ENCODE data around the gene IVL. TPM values are rescaled to one million over a fixed set of nuclear protein-coding genes. Genes with fewer than 3 reads are reported as not detected.

The IVL gene
- polyA plus RNA-seq, 1 of the 3 experiments (the other 2 are of a cell fraction), result 0.64 TPM

DNA sequence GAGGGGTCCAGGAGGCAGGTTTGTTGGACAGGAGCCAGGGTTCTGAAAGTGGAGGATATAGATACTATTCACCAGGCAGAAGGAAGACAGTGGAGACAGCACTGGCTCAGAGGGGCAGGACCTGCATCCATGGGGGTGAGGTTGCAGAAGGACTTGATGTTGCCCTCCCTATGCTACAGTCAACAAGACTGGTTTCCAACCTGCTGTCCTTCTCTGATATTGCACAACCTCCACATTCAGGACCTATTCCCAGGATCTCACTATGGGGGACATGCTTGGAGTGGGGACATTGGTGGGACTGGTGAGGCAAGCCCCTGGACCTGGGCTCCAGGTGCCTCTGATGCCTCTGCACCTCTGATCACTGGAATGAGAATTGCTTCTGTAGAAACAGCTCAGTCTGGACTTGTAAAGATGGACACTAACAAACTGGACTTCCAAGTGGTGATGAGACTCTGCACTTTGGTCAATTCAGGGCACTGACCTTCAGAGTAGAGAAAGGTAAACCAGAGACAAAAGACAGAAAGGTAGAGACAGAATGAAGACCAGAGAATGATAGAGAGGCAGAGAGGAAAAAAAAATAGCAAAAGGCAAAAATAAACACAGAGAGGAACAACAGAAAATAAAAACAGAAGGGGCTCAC, 28.7 kb upstream of the IVL start (continued):
- TF ChIP-seq, protein P1, sequence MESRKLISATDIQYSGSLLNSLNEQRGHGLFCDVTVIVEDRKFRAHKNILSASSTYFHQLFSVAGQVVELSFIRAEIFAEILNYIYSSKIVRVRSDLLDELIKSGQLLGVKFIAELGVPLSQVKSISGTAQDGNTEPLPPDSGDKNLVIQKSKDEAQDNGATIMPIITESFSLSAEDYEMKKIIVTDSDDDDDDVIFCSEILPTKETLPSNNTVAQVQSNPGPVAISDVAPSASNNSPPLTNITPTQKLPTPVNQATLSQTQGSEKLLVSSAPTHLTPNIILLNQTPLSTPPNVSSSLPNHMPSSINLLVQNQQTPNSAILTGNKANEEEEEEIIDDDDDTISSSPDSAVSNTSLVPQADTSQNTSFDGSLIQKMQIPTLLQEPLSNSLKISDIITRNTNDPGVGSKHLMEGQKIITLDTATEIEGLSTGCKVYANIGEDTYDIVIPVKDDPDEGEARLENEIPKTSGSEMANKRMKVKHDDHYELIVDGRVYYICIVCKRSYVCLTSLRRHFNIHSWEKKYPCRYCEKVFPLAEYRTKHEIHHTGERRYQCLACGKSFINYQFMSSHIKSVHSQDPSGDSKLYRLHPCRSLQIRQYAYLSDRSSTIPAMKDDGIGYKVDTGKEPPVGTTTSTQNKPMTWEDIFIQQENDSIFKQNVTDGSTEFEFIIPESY (IDR thresholded peaks at IDR 0.05; ENCODE audit: borderline replicate concordance, low read depth), result no peak
- TF ChIP-seq, protein P2, sequence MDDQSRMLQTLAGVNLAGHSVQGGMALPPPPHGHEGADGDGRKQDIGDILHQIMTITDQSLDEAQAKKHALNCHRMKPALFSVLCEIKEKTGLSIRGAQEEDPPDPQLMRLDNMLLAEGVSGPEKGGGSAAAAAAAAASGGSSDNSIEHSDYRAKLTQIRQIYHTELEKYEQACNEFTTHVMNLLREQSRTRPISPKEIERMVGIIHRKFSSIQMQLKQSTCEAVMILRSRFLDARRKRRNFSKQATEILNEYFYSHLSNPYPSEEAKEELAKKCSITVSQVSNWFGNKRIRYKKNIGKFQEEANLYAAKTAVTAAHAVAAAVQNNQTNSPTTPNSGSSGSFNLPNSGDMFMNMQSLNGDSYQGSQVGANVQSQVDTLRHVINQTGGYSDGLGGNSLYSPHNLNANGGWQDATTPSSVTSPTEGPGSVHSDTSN (IDR thresholded peaks at IDR 0.05), result no peak
- TF ChIP-seq EZH2phosphoT487 (IDR thresholded peaks at IDR 0.05; ENCODE audit: borderline replicate concordance, low read depth) (no peak), CHD2 (IDR thresholded peaks at IDR 0.05; ENCODE audit: low read length, partially characterized antibody) (no peak), NFIC (IDR thresholded peaks at IDR 0.05; ENCODE audit: borderline replicate concordance) (no peak)

DNA sequence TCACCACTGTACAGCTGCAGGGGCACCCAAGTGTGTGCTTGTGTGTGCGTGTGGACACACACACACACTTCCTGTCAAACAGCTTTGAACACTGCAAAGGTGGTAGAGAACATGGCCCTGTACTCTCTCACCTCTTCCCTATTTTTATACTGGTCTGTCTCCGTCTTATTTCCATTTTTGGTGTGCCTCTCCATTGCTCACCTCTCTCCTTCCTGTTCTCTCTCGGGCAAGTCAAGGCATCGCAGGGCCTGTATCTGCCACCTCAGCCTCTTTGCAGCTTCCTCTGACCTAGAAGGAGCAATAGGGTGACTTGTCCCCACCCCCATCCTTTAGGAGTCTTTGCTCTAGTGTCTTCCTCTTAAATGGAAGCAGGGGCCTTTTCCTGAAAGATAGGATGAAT, 28.0 kb upstream of the IVL start:
- no peak for DNase-seq
- TF ChIP-seq CHD2 (IDR thresholded peaks at IDR 0.05; ENCODE audit: low read length, partially characterized antibody) (no peak), NFIC (IDR thresholded peaks at IDR 0.05; ENCODE audit: borderline replicate concordance) (no peak), SMC3 (IDR thresholded peaks at IDR 0.05; ENCODE audit: low read depth, low read length) (no peak), MXI1 (IDR thresholded peaks at IDR 0.05; ENCODE audit: low read depth, low read length) (no peak)
- Histone ChIP-seq H3K4me3 (ENCODE audit: low read depth in 2 of 2, low read length in 1 of 2) (no peak overlapping the region), H3K9ac (no peak overlapping the region), H3F3A (replicated peaks; ENCODE audit: insufficient read depth) (peaks cover 9% of the 10 kb centered on the region), H3K27ac (ENCODE audit: low read depth in 2 of 2, low read length in 1 of 2) (no peak overlapping the region), H3K27me3 (ENCODE audit: insufficient read depth) (no peaks in the 10 kb centered on the region), H3K9me2 (no peaks in the 10 kb centered on the region), H3K9me3 (no peaks in the 10 kb centered on the region), H3K36me3 (replicated peaks in 1 of 2; ENCODE audit: control insufficient read depth in 1 of 2, insufficient read depth in 2 of 2, low read length in 1 of 2) (no peaks in the 10 kb centered on the region), H2AFZ (ENCODE audit: low read depth) (no peak overlapping the region), H4K20me1 (ENCODE audit: insufficient read depth) (no peaks in the 10 kb centered on the region), H3K79me2 (ENCODE audit: insufficient read depth) (no peaks in the 10 kb centered on the region), H3K4me1 (ENCODE audit: control insufficient read depth in 1 of 2, insufficient read depth in 2 of 2, low read depth in 1 of 2, low read length in 1 of 2) (peaks cover 0 to 14% of the 10 kb centered on the region in 2 experiments; a peak in 2 of 4 replicates), H3K4me2 (no peak overlapping the region)
- ChIA-PET CTCF (no interaction called here), POLR2A (no interaction called here)
- WGBS (ENCODE audit: low lambda C conversion rate), result 61% methylated on average over 4 of the region's 4 CpGs

DNA sequence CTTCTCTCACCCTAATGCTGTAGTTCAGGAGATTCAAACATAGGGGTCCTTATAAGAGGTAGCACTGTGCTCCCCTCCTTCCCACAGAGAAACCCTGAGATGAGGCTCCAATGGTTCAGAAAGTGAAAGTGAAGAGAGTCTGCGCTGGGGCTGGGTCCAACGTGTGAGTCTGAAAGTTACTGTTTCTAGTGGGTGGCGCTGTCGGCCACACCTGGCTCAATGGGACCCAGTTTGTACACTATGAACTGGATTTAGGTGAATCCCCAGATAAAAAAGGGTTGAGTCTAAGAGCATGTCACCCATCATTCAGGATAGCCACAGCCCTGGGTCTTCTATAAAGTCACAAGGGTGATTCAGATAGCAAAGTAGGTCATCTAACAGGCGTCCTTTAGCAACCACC, 27.4 kb upstream of the IVL start:
- Histone ChIP-seq H3K27ac (ENCODE audit: low read depth in 2 of 2, low read length in 1 of 2) (no peak overlapping the region), H3K9me2 (no peaks in the 10 kb centered on the region), H3K27me3 (ENCODE audit: insufficient read depth) (no peaks in the 10 kb centered on the region), H2AFZ (ENCODE audit: low read depth) (no peak overlapping the region), H4K20me1 (ENCODE audit: insufficient read depth) (no peaks in the 10 kb centered on the region), H3K36me3 (replicated peaks in 1 of 2; ENCODE audit: control insufficient read depth in 1 of 2, insufficient read depth in 2 of 2, low read length in 1 of 2) (no peaks in the 10 kb centered on the region), H3K4me3 (ENCODE audit: low read depth in 2 of 2, low read length in 1 of 2) (no peak overlapping the region), H3K9me3 (no peaks in the 10 kb centered on the region), H3K4me2 (no peak overlapping the region), H3K4me1 (ENCODE audit: control insufficient read depth in 1 of 2, insufficient read depth in 2 of 2, low read depth in 1 of 2, low read length in 1 of 2) (peaks cover 0 to 19% of the 10 kb centered on the region in 2 experiments; a peak in 2 of 4 replicates), H3F3A (replicated peaks; ENCODE audit: insufficient read depth) (peaks cover 13% of the 10 kb centered on the region), H3K79me2 (ENCODE audit: insufficient read depth) (no peaks in the 10 kb centered on the region), H3K9ac (no peak overlapping the region)
- TF ChIP-seq RXRA (IDR thresholded peaks at IDR 0.05; ENCODE audit: borderline replicate concordance, low read depth) (no peak), TCF12 (IDR thresholded peaks at IDR 0.05) (no peak), EP300 (IDR thresholded peaks at IDR 0.05; ENCODE audit: borderline replicate concordance in 1 of 2, low read depth in 1 of 2, low read length in 1 of 2) (no peak), SIN3A (IDR thresholded peaks at IDR 0.05; ENCODE audit: borderline replicate concordance, low read depth, low read length) (no peak), NRF1 (IDR thresholded peaks at IDR 0.05; ENCODE audit: low read depth, low read length) (no peak), CHD2 (IDR thresholded peaks at IDR 0.05; ENCODE audit: low read length, partially characterized antibody) (no peak), FOXM1 (IDR thresholded peaks at IDR 0.05; ENCODE audit: low read depth) (no peak)
- TF ChIP-seq, protein P2 (IDR thresholded peaks at IDR 0.05), result no peak
- TF ChIP-seq, protein P3, sequence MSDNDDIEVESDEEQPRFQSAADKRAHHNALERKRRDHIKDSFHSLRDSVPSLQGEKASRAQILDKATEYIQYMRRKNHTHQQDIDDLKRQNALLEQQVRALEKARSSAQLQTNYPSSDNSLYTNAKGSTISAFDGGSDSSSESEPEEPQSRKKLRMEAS (IDR thresholded peaks at IDR 0.05; ENCODE audit: low read depth), result no peak
- TF ChIP-seq, protein P4, sequence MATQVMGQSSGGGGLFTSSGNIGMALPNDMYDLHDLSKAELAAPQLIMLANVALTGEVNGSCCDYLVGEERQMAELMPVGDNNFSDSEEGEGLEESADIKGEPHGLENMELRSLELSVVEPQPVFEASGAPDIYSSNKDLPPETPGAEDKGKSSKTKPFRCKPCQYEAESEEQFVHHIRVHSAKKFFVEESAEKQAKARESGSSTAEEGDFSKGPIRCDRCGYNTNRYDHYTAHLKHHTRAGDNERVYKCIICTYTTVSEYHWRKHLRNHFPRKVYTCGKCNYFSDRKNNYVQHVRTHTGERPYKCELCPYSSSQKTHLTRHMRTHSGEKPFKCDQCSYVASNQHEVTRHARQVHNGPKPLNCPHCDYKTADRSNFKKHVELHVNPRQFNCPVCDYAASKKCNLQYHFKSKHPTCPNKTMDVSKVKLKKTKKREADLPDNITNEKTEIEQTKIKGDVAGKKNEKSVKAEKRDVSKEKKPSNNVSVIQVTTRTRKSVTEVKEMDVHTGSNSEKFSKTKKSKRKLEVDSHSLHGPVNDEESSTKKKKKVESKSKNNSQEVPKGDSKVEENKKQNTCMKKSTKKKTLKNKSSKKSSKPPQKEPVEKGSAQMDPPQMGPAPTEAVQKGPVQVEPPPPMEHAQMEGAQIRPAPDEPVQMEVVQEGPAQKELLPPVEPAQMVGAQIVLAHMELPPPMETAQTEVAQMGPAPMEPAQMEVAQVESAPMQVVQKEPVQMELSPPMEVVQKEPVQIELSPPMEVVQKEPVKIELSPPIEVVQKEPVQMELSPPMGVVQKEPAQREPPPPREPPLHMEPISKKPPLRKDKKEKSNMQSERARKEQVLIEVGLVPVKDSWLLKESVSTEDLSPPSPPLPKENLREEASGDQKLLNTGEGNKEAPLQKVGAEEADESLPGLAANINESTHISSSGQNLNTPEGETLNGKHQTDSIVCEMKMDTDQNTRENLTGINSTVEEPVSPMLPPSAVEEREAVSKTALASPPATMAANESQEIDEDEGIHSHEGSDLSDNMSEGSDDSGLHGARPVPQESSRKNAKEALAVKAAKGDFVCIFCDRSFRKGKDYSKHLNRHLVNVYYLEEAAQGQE (IDR thresholded peaks at IDR 0.05; ENCODE audit: low read depth, low read length), result no peak
- WGBS (ENCODE audit: low lambda C conversion rate), result 23% methylated on average over 4 of the region's 5 CpGs
- CTCF ChIA-PET, result no interaction called here
- no peak for DNase-seq
- POLR2A ChIA-PET, result no interaction called here
